Cardiac fibroblast (primary cell): Measurements from ENCODE around the gene PDLIM1.
A peak's percentile ranks its signal among the peaks of the same experiment; 100 is the strongest.

Source experiments
- DNase-seq, 2 donors: peaks; one replicate each; pipeline versions ENCODE4 v3.0.0 to v3.0.0-alpha.2; 2010; ENCODE audit warnings: low read depth in 2 of 2
- H3K4me3 ChIP-seq, 2 donors: replicated peaks in 1 of 2; 1 replicate in 1 of 2; 2 replicates in 1 of 2; pipeline ENCODE4 v1.5.1; 2011; ENCODE audit warnings: low read depth in 2 of 2, low read length in 2 of 2, mild to moderate bottlenecking in 2 of 2, moderate library complexity in 1 of 2
- CTCF ChIP-seq: IDR thresholded peaks from one replicate; pipeline ENCODE4 v1.5.1; 2011; ENCODE audit warnings: low read depth, mild to moderate bottlenecking, low read length, inconsistent platforms

Gene PDLIM1

GRCh38 chr10:95333997-95334804 is 43.4 kb upstream of the PDLIM1 start:
- peak; percentile 94 to 98 for DNase-seq
- no peak for TF ChIP-seq CTCF
- H3K4me3 ChIP-seq = no peak overlapping the region

- no peak for DNase-seq
- no peak overlapping the region for H3K4me3 ChIP-seq
- no peak for TF ChIP-seq CTCF
These were observed 42.0 kb upstream of the PDLIM1 start for GRCh38 chr10:95332666-95333249.

GRCh38 chr10:95331596-95332130 is 40.9 kb upstream of the PDLIM1 start:
- peak in 1 of 2 donors; percentile 15 for DNase-seq
- TF ChIP-seq CTCF = no peak
- no peak overlapping the region for H3K4me3 ChIP-seq

GRCh38 chr10:95330966-95331453 is 40.2 kb upstream of the PDLIM1 start:
- TF ChIP-seq CTCF = no peak
- DNase-seq = peak; percentile 35 to 41

GRCh38 chr10:95329296-95329695 is 38.5 kb upstream of the PDLIM1 start:
- TF ChIP-seq CTCF = no peak
- DNase-seq = no peak
- no peak overlapping the region for H3K4me3 ChIP-seq

More at GRCh38 chr10:95330966-95331453, 40.2 kb upstream of the PDLIM1 start:
- no peak overlapping the region for H3K4me3 ChIP-seq

GRCh38 chr10:95328013-95328412 is 37.2 kb upstream of the PDLIM1 start:
- H3K4me3 ChIP-seq = no peak overlapping the region
- no peak for DNase-seq
- no peak for TF ChIP-seq CTCF
